Ovary (tissue), 3 donors: ENCODE results near the gene ARPC5L.

Source experiments
- CTCF ChIP-seq, 3 donors: fragments of 450-650 bp in 2 of 3; fragments of 200-600 bp in 1 of 3; IDR thresholded peaks; one replicate each; pipeline versions ENCODE4 v1.5.1 to v1.8.0; 2016 to 2022; ENCODE audit warnings: antibody characterized with exemption in 3 of 3, mild to moderate bottlenecking in 1 of 3
- EP300 ChIP-seq: sonication (generic); formaldehyde crosslinking; IDR thresholded peaks from one replicate; pipeline ENCODE4 v1.6.1; 2017; ENCODE audit warnings: antibody characterized with exemption
- POLR2A ChIP-seq: fragments of 450-650 bp; IDR thresholded peaks from one replicate; pipeline ENCODE4 v1.6.1; 2017; ENCODE audit warnings: antibody characterized with exemption, mild to moderate bottlenecking, moderate library complexity
- donor health status: DM: no; HTN: no; CAD: no.

- TF ChIP-seq CTCF (IDR thresholded peaks at IDR 0.05): no peak
- no peak for TF ChIP-seq EP300
- TF ChIP-seq POLR2A: no peak
Measured at GRCh38 chr9:124855944-124856765, 5.8 kb upstream of the ARPC5L start.
